Measurements from ENCODE around the gene SGIP1.

SGIP1 gene

GRCh38 chr1:66540434-66541032 lies 6.6 kb downstream of the SGIP1 start:
- no peak for DNase-seq
- H3K27ac Mint-ChIP-seq, result no peak overlapping the region
- H3K27me3 Mint-ChIP-seq (ENCODE audit: low read depth, poor library complexity), result peaks cover 10% of the 10 kb centered on the region
- no peaks in the 10 kb centered on the region for H3K9me3 Mint-ChIP-seq
- H3K4me3 Mint-ChIP-seq, result no peak overlapping the region
- TF ChIP-seq CTCF (IDR thresholded peaks at IDR 0.05), result no peak
- peaks cover 4% of the 10 kb centered on the region for H3K4me1 Mint-ChIP-seq
- H3K36me3 Mint-ChIP-seq (ENCODE audit: low read depth), result no peaks in the 10 kb centered on the region

- Mint-ChIP-seq H3K27ac (no peak overlapping the region), H3K9me3 (no peaks in the 10 kb centered on the region), H3K27me3 (ENCODE audit: low read depth, poor library complexity) (peaks cover 6% of the 10 kb centered on the region), H3K4me1 (peaks cover 4% of the 10 kb centered on the region), H3K36me3 (ENCODE audit: low read depth) (no peaks in the 10 kb centered on the region), H3K4me3 (no peak overlapping the region)
- no peak for DNase-seq
- TF ChIP-seq CTCF (IDR thresholded peaks at IDR 0.05), result no peak
Observed at GRCh38 chr1:66542314-66542713, 8.4 kb downstream of the SGIP1 start.

- DNase-seq, result no peak
- Mint-ChIP-seq H3K9me3 (no peaks in the 10 kb centered on the region), H3K27me3 (ENCODE audit: low read depth, poor library complexity) (peaks cover 8% of the 10 kb centered on the region), H3K36me3 (ENCODE audit: low read depth) (no peaks in the 10 kb centered on the region), H3K4me3 (no peak overlapping the region), H3K27ac (no peak overlapping the region), H3K4me1 (peaks cover 4% of the 10 kb centered on the region)
- no peak for TF ChIP-seq CTCF (IDR thresholded peaks at IDR 0.05)
Observed at GRCh38 chr1:66542811-66543767, 9.1 kb downstream of the SGIP1 start.

- Mint-ChIP-seq H3K27me3 (ENCODE audit: low read depth, poor library complexity) (peaks cover 5% of the 10 kb centered on the region), H3K4me1 (peaks cover 4% of the 10 kb centered on the region), H3K4me3 (no peak overlapping the region), H3K9me3 (no peaks in the 10 kb centered on the region), H3K27ac (no peak overlapping the region), H3K36me3 (ENCODE audit: low read depth) (no peaks in the 10 kb centered on the region)
- TF ChIP-seq CTCF (IDR thresholded peaks at IDR 0.05), result no peak
- DNase-seq, result no peak
Observed at GRCh38 chr1:66546047-66546810, 12.3 kb downstream of the SGIP1 start.

GRCh38 chr1:66549017-66549416 lies 15.1 kb downstream of the SGIP1 start:
- no peak for DNase-seq
- H3K27me3 Mint-ChIP-seq (ENCODE audit: low read depth, poor library complexity), result peaks cover 5% of the 10 kb centered on the region
- TF ChIP-seq CTCF (IDR thresholded peaks at IDR 0.05), result no peak
- H3K9me3 Mint-ChIP-seq, result no peaks in the 10 kb centered on the region
- peak overlapping the region; percentile 64 for H3K27ac Mint-ChIP-seq
- H3K36me3 Mint-ChIP-seq (ENCODE audit: low read depth), result no peaks in the 10 kb centered on the region
- H3K4me3 Mint-ChIP-seq, result no peak overlapping the region
- H3K4me1 Mint-ChIP-seq, result no peaks in the 10 kb centered on the region
